GM21723 (cell line): ENCODE measurements around the gene NUP88.

Experiments
- ATAC-seq: cut with Tn5 transposase; IDR thresholded peaks from one replicate; pipeline ENCODE4 v1.9.1; 2021; ENCODE audit warnings: mild to moderate bottlenecking, moderate library complexity; ENCODE audit not compliant: unreplicated experiment

NUP88 gene

GRCh38 chr17:5361426-5361825 is 58.0 kb downstream of the NUP88 start:
- no peak for ATAC-seq

DNA sequence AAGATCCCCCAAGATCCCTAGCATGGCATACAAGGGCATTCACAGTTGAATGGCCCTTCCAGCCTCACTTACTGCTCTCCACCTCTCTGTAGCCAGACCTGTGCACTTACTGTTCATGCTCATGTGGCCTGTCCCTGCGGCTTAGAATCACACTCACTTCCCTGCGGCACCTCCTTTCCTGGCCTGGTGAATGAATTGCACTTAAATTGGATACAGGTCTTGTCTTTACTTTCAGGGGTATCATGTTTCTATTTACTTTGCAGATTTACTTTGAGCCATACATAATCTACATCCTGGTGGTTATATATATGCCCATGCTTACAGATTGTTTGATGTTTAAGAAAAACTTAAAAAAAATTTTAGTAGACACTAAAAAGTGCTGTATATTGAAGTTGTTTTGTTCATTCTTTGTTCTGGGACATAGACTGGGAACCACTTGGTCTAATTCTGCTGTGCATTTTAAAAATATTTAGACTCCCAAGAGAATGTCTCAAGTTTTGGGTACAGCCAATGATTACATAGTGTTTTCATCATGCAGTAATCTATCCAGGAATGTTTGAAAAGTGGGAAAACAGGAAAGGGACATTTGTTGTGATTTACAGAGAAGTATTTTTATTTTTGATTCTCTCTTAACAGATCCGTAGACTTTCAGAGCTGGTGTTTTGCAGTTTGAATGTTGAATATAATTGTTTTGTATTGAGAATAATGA is 63.9 kb downstream of the NUP88 start:
- ATAC-seq, result no peak

DNA sequence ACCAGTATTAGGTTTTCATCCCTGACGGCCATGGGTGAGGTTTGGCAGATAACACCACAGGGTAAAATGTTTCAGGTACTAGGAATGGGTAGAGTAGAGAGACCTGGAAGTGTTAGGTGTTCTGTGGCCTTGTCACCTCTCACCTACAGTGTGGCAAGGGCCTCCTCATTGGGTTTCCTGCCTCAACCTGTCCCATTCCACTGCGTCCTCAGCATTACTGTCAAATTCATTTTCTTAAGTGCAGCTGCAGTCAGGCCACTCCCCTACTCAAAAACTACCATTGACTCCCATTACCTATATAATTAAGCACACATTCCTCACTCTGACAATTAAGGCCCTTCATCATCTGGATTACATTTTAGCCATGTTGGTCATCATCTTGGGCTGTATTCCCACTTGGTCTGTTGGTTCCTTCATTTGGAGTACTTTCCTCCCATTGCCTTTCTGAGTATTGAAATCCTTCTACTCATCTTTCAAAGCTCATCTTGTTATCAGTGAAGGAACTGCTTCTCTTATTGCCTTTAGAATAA is 64.5 kb downstream of the NUP88 start:
- no peak for ATAC-seq

DNA sequence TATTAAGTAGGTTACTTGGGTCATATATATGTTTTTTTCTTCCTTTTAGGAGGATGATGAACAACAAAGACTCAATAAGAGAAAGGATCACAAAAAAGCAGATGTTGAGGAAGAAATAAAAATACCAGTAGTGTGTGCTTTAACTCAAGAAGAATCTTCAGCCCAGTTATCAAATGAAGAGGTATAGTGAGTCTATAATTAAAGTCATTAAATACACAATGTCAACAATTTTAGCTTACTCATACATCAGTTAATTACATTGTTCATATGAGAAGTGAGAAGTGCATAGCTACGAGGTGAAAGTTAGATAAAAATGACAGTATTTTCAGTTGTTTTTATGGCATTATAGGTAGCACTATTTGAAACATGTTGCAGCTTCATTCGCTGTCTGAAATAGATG is 65.2 kb downstream of the NUP88 start:
- no peak for ATAC-seq

- no peak for ATAC-seq
Observed at GRCh38 chr17:5352681-5353289, 66.7 kb downstream of the NUP88 start.

DNA sequence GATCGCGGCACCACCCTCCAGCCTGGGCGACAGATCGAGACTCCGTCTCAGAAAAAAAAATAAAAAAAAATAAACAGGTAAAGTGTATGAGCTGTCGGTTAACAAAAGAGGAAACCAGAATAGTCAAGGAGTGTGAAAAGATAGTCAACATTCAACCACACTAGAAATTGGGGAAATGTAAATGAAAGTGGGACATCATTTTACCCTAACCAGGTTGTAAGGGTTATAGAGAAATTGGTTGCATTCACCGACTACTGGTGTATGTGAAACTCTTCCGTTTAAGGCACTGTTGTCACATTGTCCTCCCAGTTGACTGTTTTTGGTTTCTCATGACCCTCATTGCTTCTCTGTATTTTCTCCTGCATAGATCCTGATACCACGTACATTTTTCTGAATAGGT is 74.5 kb downstream of the NUP88 start:
- ATAC-seq, result no peak
